HG03571 (cell line): ENCODE data around the gene ROR1.

Source experiments
- ATAC-seq: cut with Tn5 transposase; IDR thresholded peaks from one replicate; pipeline ENCODE4 v1.9.1; 2021; ENCODE audit not compliant: unreplicated experiment

The ROR1 gene

GRCh38 chr1:64116537-64116936, 342.7 kb downstream of the ROR1 start:
- no peak for ATAC-seq

- no peak for ATAC-seq
These were observed 343.7 kb downstream of the ROR1 start for GRCh38 chr1:64117492-64117891.

GRCh38 chr1:64121766-64122385, 348.1 kb downstream of the ROR1 start:
- no peak for ATAC-seq

GRCh38 chr1:64122588-64122987, 348.8 kb downstream of the ROR1 start:
- ATAC-seq: no peak

- ATAC-seq: no peak
These were observed 351.1 kb downstream of the ROR1 start for GRCh38 chr1:64124704-64125440.

- no peak for ATAC-seq
These were observed 352.8 kb downstream of the ROR1 start for GRCh38 chr1:64126581-64126980.

- no peak for ATAC-seq
These were observed 353.5 kb downstream of the ROR1 start for GRCh38 chr1:64127297-64127696.

- no peak for ATAC-seq
These were observed 355.9 kb downstream of the ROR1 start for GRCh38 chr1:64129701-64130100.

GRCh38 chr1:64131155-64131554, 357.3 kb downstream of the ROR1 start:
- no peak for ATAC-seq

GRCh38 chr1:64133036-64133435, 359.2 kb downstream of the ROR1 start:
- ATAC-seq: no peak

GRCh38 chr1:64135462-64136223, 361.8 kb downstream of the ROR1 start:
- ATAC-seq: no peak

GRCh38 chr1:64136296-64136695, 362.5 kb downstream of the ROR1 start:
- no peak for ATAC-seq

- no peak for ATAC-seq
These were observed 363.1 kb downstream of the ROR1 start for GRCh38 chr1:64136752-64137411.

- no peak for ATAC-seq
These were observed 363.6 kb downstream of the ROR1 start for GRCh38 chr1:64137412-64137803.

GRCh38 chr1:64139877-64140276, 366.1 kb downstream of the ROR1 start:
- no peak for ATAC-seq

GRCh38 chr1:64140596-64140995, 366.8 kb downstream of the ROR1 start:
- no peak for ATAC-seq

GRCh38 chr1:64147045-64147724, 373.4 kb downstream of the ROR1 start:
- no peak for ATAC-seq

- no peak for ATAC-seq
These were observed 373.9 kb downstream of the ROR1 start for GRCh38 chr1:64147759-64148158.

GRCh38 chr1:64150266-64150665, 376.4 kb downstream of the ROR1 start:
- no peak for ATAC-seq

- ATAC-seq: no peak
These were observed 377.0 kb downstream of the ROR1 start for GRCh38 chr1:64150729-64151230.

GRCh38 chr1:64155278-64155677, 381.5 kb downstream of the ROR1 start:
- no peak for ATAC-seq
